Stimulated activated CD4-positive, alpha-beta T cell treated with anti-CD3 and anti-CD28 coated beads, TNF-alpha, amount 100 ng/mL, for 48 hours (primary cell): Measurements from ENCODE around the gene RPS6KA4.

ENCODE experiments used
- DNase-seq, 3 donors: peaks; one replicate each; pipeline ENCODE4 v3.0.0-alpha.2; 2020; ENCODE audit warnings: low read depth in 3 of 3

Gene RPS6KA4

DNA sequence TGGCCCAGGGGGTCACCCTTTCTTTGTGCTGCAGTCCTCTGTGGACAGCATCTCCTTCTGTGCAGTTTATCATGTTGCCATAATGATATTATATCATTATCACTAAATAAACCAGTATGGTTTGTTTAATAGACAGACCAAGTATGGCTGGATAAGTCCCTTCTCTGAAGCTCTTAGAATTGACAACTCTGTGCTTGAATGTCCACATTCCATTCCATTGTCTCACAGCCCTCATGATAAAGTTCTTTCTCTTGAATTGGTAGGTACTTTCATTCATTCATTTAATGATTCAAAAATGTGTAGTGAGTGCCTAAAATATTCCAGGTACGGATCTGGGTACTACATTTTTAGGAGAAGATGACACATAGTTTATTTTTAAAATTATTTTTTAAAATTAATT, 7.8 kb downstream of the RPS6KA4 start:
- no peak for DNase-seq

DNA sequence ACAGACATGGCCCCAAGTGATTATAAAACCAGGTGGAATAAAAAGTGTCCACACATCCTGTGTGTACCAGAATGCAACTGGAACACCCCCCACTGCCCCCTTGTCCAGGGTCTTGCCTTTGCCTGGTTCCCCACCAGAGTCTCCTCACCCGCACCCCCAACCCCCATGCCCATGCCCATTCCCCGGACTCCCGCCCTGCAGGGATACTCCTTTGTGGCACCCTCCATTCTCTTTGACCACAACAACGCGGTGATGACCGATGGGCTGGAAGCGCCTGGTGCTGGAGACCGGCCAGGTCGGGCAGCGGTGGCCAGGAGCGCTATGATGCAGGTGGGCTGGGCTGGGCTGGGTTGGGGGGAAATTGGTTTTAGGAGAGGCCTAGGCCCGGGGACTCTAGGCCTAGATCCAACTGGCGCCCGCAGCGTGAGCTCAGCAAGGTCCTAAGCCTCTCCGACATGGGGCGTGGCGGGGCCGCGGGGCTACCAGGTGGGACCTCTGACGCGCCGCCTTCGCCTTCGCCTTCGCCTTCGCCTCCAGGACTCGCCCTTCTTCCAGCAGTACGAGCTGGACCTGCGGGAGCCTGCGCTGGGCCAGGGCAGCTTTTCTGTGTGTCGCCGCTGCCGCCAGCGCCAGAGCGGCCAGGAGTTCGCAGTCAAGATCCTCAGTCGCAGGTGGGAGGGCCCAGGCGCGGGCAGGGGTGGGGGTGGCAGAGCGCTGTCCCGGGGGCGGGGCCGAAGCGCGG, 9.1 kb downstream of the RPS6KA4 start:
- DNase-seq, result no peak

DNA sequence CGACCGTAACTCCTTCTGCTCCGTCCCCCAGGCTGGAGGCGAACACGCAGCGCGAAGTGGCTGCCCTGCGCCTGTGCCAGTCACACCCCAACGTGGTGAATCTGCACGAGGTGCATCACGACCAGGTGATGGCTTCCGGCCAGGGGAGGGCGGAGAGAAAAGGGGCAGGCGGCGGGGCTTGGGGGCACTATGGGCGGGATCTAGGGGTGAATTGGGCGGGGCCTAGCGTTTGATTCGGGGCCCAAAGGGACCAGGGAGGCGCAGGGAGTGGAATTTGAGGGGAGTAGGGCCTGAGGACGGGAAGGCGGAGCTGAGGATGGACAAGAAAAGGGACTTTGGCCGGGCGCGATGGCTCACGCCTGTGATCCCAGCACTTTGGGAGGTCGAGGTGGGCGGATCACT, 9.7 kb downstream of the RPS6KA4 start:
- no peak for DNase-seq

DNA sequence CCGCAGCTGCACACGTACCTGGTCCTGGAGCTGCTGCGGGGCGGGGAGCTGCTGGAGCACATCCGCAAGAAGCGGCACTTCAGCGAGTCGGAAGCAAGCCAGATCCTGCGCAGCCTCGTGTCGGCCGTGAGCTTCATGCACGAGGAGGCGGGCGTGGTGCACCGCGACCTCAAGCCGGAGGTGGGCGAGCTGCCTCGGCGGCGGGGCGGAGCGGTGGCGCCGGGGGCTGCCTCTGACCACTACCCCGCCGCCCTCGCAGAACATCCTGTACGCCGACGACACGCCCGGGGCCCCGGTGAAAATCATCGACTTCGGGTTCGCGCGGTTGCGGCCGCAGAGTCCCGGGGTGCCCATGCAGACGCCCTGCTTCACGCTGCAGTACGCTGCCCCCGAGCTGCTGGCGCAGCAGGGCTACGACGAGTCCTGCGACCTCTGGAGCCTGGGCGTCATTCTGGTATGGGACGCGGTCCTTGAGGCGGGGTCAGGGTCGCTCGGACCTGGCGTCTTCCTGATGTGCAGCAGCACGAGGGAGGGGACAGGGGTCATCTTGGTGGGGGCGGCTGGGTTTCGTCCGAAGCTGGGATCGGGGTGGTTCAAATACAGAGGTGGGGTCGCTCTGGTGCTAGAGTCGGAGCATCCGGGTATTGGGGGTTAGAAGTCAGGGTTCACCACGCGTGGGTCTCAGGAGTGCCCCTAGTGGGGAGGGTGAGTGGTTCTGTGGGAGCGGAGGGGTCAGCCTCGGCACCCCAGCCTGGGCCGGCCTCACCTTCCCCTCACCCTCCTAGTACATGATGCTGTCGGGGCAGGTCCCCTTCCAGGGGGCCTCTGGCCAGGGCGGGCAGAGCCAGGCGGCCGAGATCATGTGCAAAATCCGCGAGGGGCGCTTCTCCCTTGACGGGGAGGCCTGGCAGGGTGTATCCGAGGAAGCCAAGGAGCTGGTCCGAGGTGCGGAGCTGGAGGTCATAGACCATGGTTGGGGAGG, 10.8 kb downstream of the RPS6KA4 start:
- no peak for DNase-seq

DNA sequence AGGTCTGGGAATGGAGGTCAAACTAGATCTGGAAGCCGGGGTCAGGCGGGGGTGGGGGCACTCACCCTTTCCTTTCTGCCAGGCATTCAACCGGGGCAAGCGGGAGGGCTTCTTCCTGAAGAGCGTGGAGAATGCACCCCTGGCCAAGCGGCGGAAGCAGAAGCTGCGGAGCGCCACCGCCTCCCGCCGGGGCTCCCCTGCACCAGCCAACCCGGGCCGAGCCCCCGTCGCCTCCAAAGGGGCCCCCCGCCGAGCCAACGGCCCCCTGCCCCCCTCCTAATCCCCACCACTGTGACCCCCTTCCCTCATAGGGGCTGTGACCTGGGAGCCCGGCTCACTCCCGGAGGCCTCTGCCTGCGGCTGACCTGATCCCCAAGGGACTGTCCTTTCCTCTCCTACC, 12.2 kb downstream of the RPS6KA4 start:
- DNase-seq, result no peak

DNA sequence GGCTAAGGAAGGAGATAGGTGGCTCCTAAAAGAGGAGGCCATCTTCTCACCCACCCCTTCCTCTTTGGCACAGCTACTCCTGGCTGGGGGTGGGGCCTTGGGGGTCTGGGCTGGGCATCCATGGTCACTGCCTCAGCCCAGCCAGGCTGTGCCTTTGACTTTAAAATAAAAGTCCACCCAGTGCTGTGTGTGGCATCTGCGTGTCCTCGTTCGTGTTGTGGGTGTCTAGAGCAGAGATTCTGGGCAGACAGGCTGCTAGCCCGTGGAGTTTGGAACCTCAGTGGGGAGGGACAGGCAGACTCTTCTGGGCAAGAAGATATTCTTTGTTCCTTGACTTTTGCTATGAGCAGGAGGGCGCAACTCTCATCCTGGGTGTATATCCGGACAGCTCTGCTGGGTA, 13.1 kb downstream of the RPS6KA4 start:
- no peak for DNase-seq

DNA sequence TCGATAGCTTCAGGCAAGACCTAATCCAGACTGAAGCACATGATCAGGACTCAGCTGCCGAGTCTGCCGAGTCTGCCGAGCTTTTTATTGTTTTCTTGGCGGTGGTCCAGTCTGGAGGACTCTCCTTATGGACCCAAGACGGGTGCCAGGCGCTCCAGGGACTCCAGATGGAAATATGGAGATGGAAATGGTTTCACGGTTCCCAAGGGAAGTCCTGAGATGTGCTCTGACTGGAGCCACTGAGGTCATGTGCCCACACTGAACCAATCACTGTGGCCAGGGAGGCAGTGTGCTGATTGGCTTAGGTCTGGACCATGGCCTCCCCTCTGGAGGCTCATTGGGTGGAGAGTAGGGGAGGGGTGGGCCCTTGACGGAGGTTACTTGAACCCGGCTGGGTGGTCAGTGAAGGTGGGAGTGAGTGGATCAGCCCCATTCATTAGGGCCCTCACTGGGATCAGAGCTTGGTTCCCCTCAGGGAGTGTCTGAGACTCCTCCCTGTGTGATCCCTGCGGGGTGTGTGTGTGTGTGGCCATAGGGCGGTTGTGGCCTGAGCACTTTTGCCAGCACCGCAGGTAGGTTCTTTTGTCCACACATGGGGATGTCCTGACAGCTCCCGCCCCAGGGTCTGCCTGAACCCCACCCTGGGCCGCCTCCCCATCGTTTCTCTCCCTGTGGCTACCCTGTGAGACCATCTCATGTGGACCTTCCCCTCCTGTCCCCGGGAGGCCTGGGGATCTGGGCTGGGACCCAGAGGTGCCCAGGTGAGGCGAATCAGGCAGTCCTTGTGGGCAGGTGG, 14.0 kb downstream of the RPS6KA4 start:
- no peak for DNase-seq

DNA sequence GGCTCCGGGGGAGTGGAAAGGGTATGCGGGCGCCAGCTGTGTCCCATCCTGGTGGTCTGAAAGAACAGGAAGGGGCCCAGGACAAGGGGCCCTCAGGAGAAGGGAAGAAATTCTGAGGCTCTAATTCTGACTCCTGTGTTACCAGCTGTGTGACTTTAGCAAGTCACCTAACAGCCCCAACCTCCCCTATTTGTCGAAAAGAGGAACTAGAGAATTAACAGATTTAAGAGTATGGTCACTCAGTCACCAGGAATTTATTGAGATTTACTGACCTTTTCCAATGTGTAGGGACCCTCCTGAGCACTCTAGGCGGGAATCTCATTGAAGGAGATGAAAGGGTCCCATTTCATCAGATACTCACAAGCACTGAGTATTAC, 14.6 kb downstream of the RPS6KA4 start:
- no peak for DNase-seq

DNA sequence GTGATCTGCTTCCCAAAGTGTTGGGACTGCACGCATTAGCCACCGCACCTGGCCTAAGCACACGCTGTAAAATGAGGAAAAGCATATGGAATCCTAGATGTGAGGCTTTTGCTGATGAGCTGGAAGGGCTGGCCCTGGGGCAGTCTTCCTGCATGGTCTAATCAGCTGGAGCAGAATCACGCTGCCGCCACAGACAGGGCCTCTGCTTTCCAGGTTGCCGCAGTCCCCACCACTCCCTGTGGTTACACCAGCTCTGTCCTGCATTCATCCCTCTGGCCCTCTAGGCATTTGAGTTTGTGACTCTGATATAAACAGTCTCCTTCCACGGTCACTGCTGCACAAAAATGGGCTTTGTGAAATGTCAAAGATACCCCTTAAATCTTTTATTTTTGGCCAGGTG, 17.1 kb downstream of the RPS6KA4 start:
- DNase-seq, result no peak

DNA sequence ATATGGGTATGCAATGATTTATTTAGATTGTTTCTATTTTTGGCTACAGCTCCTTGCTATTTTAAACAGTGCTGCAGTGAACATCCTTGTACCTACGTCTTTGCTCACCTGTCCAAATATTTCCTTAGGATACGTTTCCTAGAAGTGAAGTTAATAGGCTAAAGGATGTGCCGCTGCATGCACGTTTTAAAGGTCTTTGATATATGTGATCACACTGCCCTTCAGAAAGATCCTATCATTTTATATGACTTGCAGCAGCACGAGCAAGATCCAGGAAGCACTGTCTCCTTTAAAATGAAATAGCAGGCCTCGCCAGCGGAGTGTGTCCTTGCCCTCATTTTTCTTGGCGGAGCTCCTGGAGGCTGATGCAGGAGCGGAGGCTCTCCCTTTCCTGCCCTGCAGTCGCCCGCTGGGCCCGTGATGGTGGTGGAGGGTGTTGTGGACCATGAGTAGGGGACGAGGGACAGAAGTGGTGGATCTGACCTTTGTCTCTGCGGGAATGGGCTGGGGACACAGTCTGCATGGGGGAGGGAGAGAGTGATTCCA, 19.4 kb downstream of the RPS6KA4 start:
- no peak for DNase-seq

DNA sequence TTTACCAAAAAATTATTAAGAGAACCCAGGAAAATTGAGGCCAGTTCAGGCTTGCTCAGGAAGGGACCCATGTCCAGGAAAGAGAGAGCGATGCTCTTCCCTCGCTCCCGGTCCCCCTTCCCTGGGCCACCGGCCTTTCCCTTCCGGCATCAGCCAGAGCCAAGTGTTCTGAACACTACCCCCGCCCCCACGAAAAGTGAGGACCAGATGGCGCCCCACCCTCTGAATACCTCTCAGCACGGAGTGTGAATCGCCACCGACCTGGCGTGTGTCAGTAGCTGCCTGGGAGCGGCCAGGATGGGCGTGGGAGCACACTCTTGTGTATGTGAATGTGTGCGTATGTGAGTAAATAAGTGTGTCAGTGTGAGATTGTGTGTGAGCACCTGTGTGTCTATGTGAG, 20.2 kb downstream of the RPS6KA4 start:
- no peak for DNase-seq

DNA sequence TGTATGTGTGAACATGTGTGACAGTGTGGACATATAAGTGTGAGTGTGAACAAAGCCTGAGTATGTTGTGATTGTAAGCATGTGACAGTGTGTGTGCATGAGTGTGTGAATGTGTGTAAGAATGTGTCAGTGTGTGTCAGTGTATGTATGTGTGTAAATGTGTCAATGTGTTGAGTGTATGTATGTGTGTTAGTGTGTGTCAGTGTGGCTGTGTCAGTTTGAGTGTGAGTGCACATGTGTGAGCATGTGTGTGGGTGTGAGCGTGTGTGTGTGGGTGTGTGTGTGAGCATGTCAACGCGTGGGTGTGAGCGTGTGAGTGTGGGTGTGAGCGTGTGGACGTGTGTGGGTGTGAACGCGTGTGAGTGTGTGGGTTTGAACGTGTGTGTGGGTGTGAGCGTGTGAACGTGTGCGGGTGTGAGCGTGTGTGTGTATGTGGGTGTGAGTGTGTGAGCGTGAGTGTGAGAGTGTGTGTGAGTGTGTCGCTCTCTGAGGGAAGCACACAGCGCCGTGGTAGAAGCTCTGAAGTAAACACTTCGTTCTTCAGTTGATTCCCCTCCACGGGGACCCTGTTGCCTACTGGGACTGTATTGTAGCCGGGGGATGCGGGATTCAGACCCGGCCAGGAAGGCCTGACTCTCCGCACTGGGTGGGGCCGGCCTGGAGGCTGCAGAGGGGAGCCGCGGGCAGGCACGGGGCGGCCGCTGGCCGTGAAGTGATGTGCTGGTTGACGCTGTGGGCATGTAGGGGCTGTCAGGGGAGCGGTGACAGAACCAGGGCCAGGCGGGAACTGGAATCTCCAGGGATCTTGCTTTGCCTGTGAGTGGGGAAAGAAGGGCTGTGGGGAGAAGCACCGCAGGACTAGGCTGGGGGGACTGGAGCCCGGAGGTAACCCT, 21.1 kb downstream of the RPS6KA4 start:
- DNase-seq, result no peak

DNA sequence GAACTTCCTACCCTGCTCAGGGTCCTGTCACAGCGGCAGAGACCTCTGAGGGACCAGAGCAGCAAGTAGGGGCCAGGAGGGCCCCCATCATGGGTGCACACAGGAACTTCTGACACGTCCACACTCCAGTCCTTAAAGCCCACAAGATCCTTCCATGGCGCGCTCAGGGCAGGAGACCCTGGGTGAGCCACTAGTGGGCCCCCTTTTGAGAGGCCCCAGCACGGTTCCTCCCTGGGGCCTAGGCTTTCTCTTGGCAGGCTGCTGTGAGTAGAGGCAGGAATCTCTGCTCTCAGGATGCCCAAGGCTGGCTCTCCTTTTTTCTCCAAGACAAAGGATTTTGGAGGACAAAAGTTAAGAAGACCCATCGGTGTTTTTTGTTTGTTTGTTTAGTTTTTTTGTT, 22.4 kb downstream of the RPS6KA4 start:
- DNase-seq, result no peak

DNA sequence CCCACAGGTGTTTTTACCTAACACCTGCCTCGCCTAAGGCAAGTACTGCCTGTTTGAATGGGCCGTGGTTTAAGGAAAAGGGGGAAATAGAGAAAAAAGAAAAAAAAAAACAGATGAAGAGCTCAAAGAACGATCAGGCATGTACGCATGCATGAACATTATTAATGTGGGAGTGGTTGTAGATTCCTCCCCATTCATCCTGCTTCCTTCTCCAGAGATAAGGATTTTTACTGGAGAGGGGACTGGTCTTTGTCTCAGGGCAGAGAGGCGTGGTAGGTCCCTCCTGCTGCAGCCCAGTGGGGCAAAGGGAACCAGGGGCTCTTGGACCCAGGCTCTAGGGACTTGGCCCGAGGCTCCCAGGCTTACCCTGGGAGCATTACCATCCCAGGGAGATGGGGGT, 23.1 kb downstream of the RPS6KA4 start:
- DNase-seq, result no peak

DNA sequence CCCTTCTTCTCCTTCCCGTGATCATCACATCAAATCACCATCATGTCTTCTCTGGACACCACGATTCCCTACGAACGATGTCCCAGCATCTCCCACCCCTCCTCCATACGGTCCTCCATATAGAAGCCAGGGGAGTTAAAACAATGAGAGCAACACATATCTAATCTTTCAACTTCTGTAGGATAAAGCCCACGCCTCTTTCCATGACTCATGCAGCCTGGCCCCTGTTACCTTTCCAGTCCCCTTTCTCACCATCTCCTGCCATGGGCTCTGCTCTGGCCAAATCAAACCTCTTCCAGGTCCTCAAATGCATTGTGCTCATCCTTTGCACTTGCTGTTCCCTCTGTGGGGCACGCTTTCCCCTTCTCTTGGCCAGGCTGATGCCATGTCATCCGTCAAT, 23.6 kb downstream of the RPS6KA4 start:
- DNase-seq, result no peak

DNA sequence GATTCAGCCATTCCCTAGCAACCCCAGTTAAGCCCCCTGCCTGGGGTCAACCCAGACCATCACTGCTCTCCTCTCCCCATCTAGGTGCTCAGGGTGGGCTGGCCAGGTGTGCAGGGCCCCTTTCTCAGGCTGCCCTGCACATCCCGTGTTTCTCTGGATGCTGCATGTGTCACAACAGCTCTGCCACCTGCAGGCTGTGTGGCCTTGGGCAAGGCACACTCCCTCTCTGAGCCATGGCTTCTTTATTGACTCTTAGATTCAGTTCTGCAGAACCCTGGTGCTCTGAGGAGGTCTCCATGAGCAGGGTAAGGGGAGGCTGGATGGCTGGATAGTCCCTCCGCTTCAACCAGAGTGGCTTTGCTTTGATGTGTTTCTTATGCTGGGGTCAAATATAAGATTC, 24.6 kb downstream of the RPS6KA4 start:
- DNase-seq, result no peak

DNA sequence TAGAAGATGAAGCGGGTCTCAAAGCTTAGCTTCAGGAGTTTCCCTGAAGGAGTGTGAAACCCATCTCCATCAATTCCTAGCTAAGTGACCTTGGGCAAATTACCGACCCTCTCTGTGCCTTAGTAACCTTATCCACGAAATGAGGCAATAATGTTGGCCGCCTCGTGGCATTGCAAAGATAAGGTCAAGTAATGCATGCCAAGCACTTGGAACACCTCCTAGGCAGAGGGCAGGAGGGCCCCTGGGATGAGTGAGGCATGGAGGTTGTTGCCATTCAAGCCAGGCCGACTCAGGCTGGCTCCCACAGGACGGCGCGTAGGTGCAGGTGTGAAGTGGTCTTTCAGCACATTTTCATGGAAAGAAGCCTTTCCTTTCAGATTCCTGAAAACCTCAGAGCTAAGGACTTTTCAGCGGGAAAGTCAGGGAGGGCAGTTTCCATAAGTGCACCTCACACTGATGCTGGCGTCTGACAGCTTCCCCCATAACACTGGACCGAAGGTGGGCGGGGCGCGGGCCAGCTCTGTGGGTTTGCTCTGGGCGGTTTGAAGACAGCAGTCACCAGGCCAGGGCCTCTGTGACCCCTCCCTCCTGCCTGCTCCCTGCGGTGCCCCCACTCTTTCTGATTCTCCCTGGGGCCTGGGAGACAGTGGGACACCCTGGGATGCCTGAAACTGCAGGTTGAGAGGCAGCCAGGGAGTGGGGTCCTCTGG, 25.2 kb downstream of the RPS6KA4 start:
- no peak for DNase-seq

DNA sequence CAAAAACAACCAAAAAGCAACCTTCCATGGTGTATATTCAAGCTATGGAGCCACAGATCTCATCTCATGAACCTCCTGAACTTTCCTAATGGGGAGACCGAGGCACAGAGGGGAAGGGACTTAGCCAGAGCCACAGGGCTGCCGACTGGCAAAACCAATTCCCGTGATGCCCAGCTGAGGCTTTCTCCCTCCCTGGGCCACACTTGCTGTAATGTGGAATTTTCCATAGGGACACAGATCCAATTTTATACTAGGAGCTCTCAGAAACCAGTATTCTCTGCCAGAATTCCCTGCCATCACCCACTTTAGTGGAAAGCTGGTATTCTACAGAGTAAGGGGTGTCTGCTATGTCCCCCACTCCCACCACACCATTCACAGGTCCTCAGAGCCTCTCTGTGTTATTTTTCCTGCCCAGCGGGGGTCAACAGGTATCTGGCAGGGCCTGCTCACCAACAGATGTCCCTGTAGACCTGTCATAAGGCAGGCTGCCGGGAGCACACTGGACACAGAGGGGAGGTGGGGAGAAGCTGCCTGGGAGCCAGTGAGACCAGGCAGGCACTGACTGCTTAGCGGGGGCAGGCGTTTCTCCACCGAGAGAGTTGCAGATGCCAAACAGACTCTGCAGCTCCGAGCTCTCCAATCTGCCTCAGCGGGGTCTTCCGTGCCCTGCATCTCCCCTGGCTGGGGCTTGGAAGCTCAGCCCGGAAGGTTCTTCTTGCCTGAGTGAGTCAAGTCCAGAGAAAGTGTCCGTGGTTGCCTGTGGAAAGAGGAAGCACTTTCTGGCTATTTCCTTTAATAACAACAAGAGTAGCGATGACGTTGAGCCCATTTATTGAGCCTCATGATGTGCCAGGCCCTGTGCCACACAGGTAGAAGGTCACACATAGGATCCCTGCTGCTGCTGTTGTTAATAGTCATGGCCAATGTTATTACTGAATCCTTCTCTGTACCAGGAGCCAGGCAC, 26.3 kb downstream of the RPS6KA4 start:
- no peak for DNase-seq
